GM19455 (cell line): ENCODE data around the gene PEX14.
"Not testable (repeated sequence)": the region's sequence is repeated elsewhere in the genome, so short reads cannot be mapped to it uniquely, and the experiment has no call there.

ENCODE experiments used
- ATAC-seq: cut with Tn5 transposase; IDR thresholded peaks from one replicate; pipeline ENCODE4 v1.9.1; 2021; ENCODE audit not compliant: unreplicated experiment

The PEX14 gene

GRCh38 chr1:10450156-10450814 is 24.5 kb upstream of the PEX14 start:
- no peak for ATAC-seq

- ATAC-seq = no peak
Measured at GRCh38 chr1:10450836-10451235, 23.9 kb upstream of the PEX14 start.

- no peak for ATAC-seq
Measured at GRCh38 chr1:10451287-10451686, 23.5 kb upstream of the PEX14 start.

GRCh38 chr1:10456048-10456447 is 18.7 kb upstream of the PEX14 start:
- no peak for ATAC-seq

- ATAC-seq = no peak
Measured at GRCh38 chr1:10456661-10457060, 18.1 kb upstream of the PEX14 start.

GRCh38 chr1:10457462-10457861 is 17.3 kb upstream of the PEX14 start:
- not testable (repeated sequence) for ATAC-seq

- no peak for ATAC-seq
Measured at GRCh38 chr1:10457875-10458274, 16.9 kb upstream of the PEX14 start.

- no peak for ATAC-seq
Measured at GRCh38 chr1:10459184-10459583, 15.6 kb upstream of the PEX14 start.

GRCh38 chr1:10467078-10467477 is 7.7 kb upstream of the PEX14 start:
- no peak for ATAC-seq

- no peak for ATAC-seq
Measured at GRCh38 chr1:10470043-10470442, 4.7 kb upstream of the PEX14 start.

GRCh38 chr1:10471411-10472219 is 3.1 kb upstream of the PEX14 start:
- peak; percentile 11 for ATAC-seq

GRCh38 chr1:10472220-10473144 is 2.3 kb upstream of the PEX14 start, which contains the start of gene DFFA:
Gene DFFA, minus strand, starts transcription at chr1:10472529. Its CDS starts 71 bp downstream, at chr1:10472458.
- ATAC-seq = peak; percentile 79

- no peak for ATAC-seq
Measured at GRCh38 chr1:10473145-10473765, 1.5 kb upstream of the PEX14 start.

GRCh38 chr1:10474309-10474612 is 489 bp upstream of the PEX14 start:
- ATAC-seq = not testable (repeated sequence)

GRCh38 chr1:10475510-10475909 is 760 bp downstream of the PEX14 start:
- no peak for ATAC-seq

- ATAC-seq = no peak
Measured at GRCh38 chr1:10479296-10479695, 4.5 kb downstream of the PEX14 start.

- ATAC-seq = no peak
Measured at GRCh38 chr1:10480614-10481013, 5.9 kb downstream of the PEX14 start.

- ATAC-seq = no peak
Measured at GRCh38 chr1:10484521-10484920, 9.8 kb downstream of the PEX14 start.

- ATAC-seq = no peak
Measured at GRCh38 chr1:10489291-10490055, 14.7 kb downstream of the PEX14 start.

GRCh38 chr1:10490286-10490970 is 15.7 kb downstream of the PEX14 start:
- no peak for ATAC-seq
